GM06990 (cell line): ENCODE results near the gene MPP3.

Experiments used
- DNase-seq: peaks from one replicate; pipeline ENCODE4 v3.0.0-alpha.2; 2011; ENCODE audit not compliant: insufficient read length; ENCODE audit errors: extremely low read depth
- H3K27me3 ChIP-seq: replicated peaks from 2 replicates; pipeline ENCODE4 v1.6.0; 2011; ENCODE audit warnings: low read length; ENCODE audit not compliant: control insufficient read depth, insufficient read depth
- H3K36me3 ChIP-seq: 2 replicates; pipeline ENCODE4 v1.5.1; 2011; ENCODE audit warnings: low read length; ENCODE audit not compliant: control insufficient read depth, insufficient read depth
- H3K4me3 ChIP-seq: replicated peaks from 2 replicates; pipeline ENCODE4 v1.5.1; 2011; ENCODE audit warnings: low read depth, mild to moderate bottlenecking, control low read depth, low read length
- CTCF ChIP-seq: IDR thresholded peaks from 2 replicates; pipeline ENCODE4 v1.5.1; 2011; ENCODE audit warnings: low read length, control low read depth, mild to moderate bottlenecking, inconsistent platforms; ENCODE audit not compliant: insufficient read depth, poor library complexity, severe bottlenecking

Gene MPP3

GRCh38 chr17:43809121-43809520, 23.8 kb downstream of the MPP3 start:
- no peak overlapping the region for H3K4me3 ChIP-seq
- H3K27me3 ChIP-seq, result no peaks in the 10 kb centered on the region; the same call in none of the 2 replicates
- no peak for DNase-seq
- no peaks in the 10 kb centered on the region for H3K36me3 ChIP-seq
- no peak for TF ChIP-seq CTCF

- Histone ChIP-seq H3K27me3 (no peaks in the 10 kb centered on the region; the same call in none of the 2 replicates), H3K4me3 (no peak overlapping the region), H3K36me3 (no peaks in the 10 kb centered on the region)
- no peak for DNase-seq
- TF ChIP-seq CTCF, result no peak
Measured at GRCh38 chr17:43808076-43808475, 24.9 kb downstream of the MPP3 start.

- H3K4me3 ChIP-seq, result no peak overlapping the region
- TF ChIP-seq CTCF, result no peak
- no peak for DNase-seq
- no peaks in the 10 kb centered on the region for H3K36me3 ChIP-seq
- no peaks in the 10 kb centered on the region; the same call in 1 of the 2 replicates for H3K27me3 ChIP-seq
Measured at GRCh38 chr17:43805117-43805516, 27.8 kb downstream of the MPP3 start.

- TF ChIP-seq CTCF, result no peak
- H3K4me3 ChIP-seq, result no peak overlapping the region
Measured at GRCh38 chr17:43803758-43804157, 29.2 kb downstream of the MPP3 start.

GRCh38 chr17:43801844-43802243, 31.1 kb downstream of the MPP3 start:
- Histone ChIP-seq H3K4me3 (no peak overlapping the region), H3K27me3 (no peaks in the 10 kb centered on the region; the same call in 1 of the 2 replicates), H3K36me3 (no peaks in the 10 kb centered on the region)
- TF ChIP-seq CTCF, result no peak
- DNase-seq, result no peak

More at GRCh38 chr17:43803758-43804157, 29.2 kb downstream of the MPP3 start:
- H3K36me3 ChIP-seq, result no peaks in the 10 kb centered on the region
- H3K27me3 ChIP-seq, result no peaks in the 10 kb centered on the region; the same call in 1 of the 2 replicates
- DNase-seq, result no peak

- Histone ChIP-seq H3K27me3 (no peaks in the 10 kb centered on the region; the same call in 1 of the 2 replicates), H3K36me3 (no peaks in the 10 kb centered on the region), H3K4me3 (no peak overlapping the region)
- no peak for TF ChIP-seq CTCF
- DNase-seq, result no peak
Measured at GRCh38 chr17:43800736-43801135, 32.2 kb downstream of the MPP3 start.
